NCI-H446 (cell line): Measurements from ENCODE around the gene TEAD4.

Source experiments
- DNase-seq, 2 experiments: peaks; one replicate each; lab custom pipeline; 2025; lab: John Stamatoyannopoulos, UW

The TEAD4 gene

GRCh38 chr12:2959192-2959504 lies at the start of gene TEAD4:
TSS of gene TEAD4 (plus strand) at chr12:2959397.
- peak; percentile 44 to 82 for DNase-seq

GRCh38 chr12:2912216-2912575 lies 47.0 kb upstream of the TEAD4 start:
- DNase-seq, result no peak

GRCh38 chr12:2919249-2919648 lies 39.9 kb upstream of the TEAD4 start:
- DNase-seq, result no peak

GRCh38 chr12:2922329-2922728 lies 36.9 kb upstream of the TEAD4 start:
- DNase-seq, result no peak

- no peak for DNase-seq
These were observed 36.1 kb upstream of the TEAD4 start for GRCh38 chr12:2923057-2923456.

GRCh38 chr12:2924019-2924418 lies 35.2 kb upstream of the TEAD4 start:
- no peak for DNase-seq

GRCh38 chr12:2925322-2925995 lies 33.7 kb upstream of the TEAD4 start:
- no peak for DNase-seq

- no peak for DNase-seq
These were observed 28.3 kb upstream of the TEAD4 start for GRCh38 chr12:2930865-2931264.

GRCh38 chr12:2933586-2933985 lies 25.6 kb upstream of the TEAD4 start:
- DNase-seq, result no peak

- no peak for DNase-seq
These were observed 24.8 kb upstream of the TEAD4 start for GRCh38 chr12:2934371-2934770.

- DNase-seq, result no peak
These were observed 22.9 kb upstream of the TEAD4 start for GRCh38 chr12:2936301-2936700.

GRCh38 chr12:2937500-2937899 lies 21.7 kb upstream of the TEAD4 start:
- no peak for DNase-seq

- no peak for DNase-seq
These were observed 20.0 kb upstream of the TEAD4 start for GRCh38 chr12:2939191-2939590.

- no peak for DNase-seq
These were observed 18.6 kb upstream of the TEAD4 start for GRCh38 chr12:2940564-2940963.

GRCh38 chr12:2941524-2941923 lies 17.7 kb upstream of the TEAD4 start:
- no peak for DNase-seq

GRCh38 chr12:2944401-2945047 lies 14.7 kb upstream of the TEAD4 start:
- no peak for DNase-seq

- no peak for DNase-seq
These were observed 9.8 kb upstream of the TEAD4 start for GRCh38 chr12:2949411-2949810.

- no peak for DNase-seq
These were observed 3.3 kb upstream of the TEAD4 start for GRCh38 chr12:2955888-2956287.

- DNase-seq, result no peak
These were observed 1.3 kb upstream of the TEAD4 start for GRCh38 chr12:2957816-2958431.

- peak; percentile 72 to 87 for DNase-seq
These were observed 585 bp upstream of the TEAD4 start for GRCh38 chr12:2958432-2959191.

GRCh38 chr12:2959505-2960389 lies 550 bp downstream of the TEAD4 start:
- DNase-seq, result peak; percentile 53 to 64

- no peak for DNase-seq
These were observed 1.3 kb downstream of the TEAD4 start for GRCh38 chr12:2960390-2960956.
